Gastrocnemius medialis (tissue), 4 donors: ENCODE data around the gene SLC5A10.
"Not testable (repeated sequence)": the region's sequence is repeated elsewhere in the genome, so short reads cannot be mapped to it uniquely, and the experiment has no call there.

Source experiments
- CTCF ChIP-seq, 5 experiments: fragments of 450-650 bp in 3 of 5; fragments of 200-600 bp in 2 of 5; sonication (generic) in 2 of 5; IDR thresholded peaks in 4 of 5; conservative IDR thresholded peaks in 1 of 5; 1 replicate in 4 of 5; 2 replicates in 1 of 5; pipeline ENCODE4 v1.5.1; 2016 to 2019; ENCODE audit warnings: antibody characterized with exemption in 5 of 5, mild to moderate bottlenecking in 3 of 5, moderate library complexity in 3 of 5
- POLR2A ChIP-seq, 2 donors: fragments of 450-650 bp; IDR thresholded peaks; one replicate each; pipeline ENCODE4 v1.6.1; 2017; ENCODE audit warnings: antibody characterized with exemption in 2 of 2, mild to moderate bottlenecking in 2 of 2, moderate library complexity in 2 of 2

GRCh38 chr17:19028671-19029070 is 76.7 kb downstream of the SLC5A10 start:
- TF ChIP-seq CTCF (IDR thresholded peaks at IDR 0.05 in 4 of 5, conservative IDR thresholded peaks at IDR 0.05 in 1 of 5); POLR2A (IDR thresholded peaks at IDR 0.05): not testable (repeated sequence)
